GM18498 (cell line): ENCODE data around the gene FBXW7.

Experiments
- ATAC-seq: cut with Tn5 transposase; IDR thresholded peaks from one replicate; pipeline ENCODE4 v1.9.1; 2021; ENCODE audit warnings: mild to moderate bottlenecking, moderate library complexity; ENCODE audit not compliant: unreplicated experiment

FBXW7 gene

DNA sequence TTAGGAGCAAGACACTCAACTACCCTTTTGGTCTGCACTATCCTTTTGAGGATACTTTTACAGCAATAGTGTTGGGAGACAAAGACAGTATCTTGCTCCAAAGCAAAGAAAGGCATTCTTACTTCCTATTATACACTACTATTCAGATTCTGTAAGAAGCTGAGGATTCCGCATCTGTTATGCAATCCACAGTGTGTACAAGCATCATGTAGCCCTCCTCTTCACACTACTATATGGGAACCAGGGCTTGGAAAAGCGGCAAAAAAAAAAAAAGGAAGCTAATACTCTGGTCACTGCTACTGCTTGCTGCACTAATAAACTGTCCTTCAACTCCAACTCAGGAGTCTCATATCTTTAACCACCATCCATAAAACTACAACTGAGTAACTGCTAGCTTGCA is 59.1 kb downstream of the FBXW7 start:
- ATAC-seq: no peak

DNA sequence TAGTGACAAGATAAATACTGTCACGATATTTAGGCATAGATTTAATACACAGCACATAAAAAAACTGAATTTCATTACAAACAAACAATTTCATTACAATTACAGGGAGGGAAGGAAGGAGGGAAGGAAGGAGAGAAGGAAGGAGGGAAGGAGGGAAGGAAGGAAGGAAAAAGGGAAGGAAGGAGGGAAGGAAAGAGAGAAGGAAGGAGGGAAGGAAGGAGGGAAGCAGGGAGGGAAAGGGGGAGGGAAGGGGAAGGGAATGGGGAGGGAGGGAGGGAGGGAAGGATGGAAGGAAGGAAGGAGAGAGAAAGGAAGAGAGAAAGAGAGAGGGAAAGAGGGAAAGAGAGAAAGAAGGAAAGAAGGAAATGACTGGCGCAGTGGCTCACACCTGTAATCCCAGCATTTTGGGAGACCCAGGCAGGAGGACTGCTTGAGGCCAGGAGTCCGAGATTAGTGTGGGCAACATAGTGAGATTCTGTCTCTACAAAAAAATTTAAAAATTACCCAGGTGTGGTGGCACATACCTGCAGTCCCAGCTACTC is 64.6 kb downstream of the FBXW7 start:
- no peak for ATAC-seq

DNA sequence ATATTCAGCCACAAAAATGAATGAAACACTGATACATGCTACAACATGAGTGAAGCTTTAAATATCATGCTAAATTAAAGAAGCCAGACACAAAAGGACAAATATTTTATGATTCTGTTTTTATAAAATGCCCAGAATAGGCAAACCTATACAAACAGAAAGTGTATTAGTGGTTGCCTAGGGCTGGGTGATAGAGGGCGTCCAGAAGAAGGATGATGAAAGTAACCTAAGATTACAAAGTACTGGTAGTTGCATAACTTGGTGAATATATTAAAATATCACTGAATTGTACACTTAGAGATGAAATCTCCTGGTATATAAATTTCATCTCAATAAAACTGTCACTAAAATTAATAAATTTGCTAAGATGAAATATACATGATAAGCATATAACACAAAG is 67.5 kb downstream of the FBXW7 start:
- ATAC-seq: no peak

DNA sequence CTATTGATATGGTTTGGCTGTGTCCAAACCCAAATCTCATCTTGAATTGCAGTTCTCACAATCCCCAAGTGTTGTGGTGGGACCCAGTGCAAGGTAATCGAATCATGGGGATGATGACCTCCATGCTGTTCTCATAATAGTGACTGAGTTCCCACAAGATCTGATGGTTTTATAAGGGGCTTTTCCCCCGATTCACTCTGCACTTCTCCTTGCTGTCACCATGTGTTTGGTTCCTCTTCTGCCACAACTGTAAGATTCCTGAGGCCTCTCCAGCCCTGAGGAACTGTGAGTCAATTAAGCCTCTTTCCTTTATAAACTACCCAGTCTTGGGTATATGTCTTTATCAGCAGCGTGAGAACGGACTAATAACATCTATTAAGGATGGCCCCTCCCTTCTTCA is 68.8 kb downstream of the FBXW7 start:
- ATAC-seq: no peak

DNA sequence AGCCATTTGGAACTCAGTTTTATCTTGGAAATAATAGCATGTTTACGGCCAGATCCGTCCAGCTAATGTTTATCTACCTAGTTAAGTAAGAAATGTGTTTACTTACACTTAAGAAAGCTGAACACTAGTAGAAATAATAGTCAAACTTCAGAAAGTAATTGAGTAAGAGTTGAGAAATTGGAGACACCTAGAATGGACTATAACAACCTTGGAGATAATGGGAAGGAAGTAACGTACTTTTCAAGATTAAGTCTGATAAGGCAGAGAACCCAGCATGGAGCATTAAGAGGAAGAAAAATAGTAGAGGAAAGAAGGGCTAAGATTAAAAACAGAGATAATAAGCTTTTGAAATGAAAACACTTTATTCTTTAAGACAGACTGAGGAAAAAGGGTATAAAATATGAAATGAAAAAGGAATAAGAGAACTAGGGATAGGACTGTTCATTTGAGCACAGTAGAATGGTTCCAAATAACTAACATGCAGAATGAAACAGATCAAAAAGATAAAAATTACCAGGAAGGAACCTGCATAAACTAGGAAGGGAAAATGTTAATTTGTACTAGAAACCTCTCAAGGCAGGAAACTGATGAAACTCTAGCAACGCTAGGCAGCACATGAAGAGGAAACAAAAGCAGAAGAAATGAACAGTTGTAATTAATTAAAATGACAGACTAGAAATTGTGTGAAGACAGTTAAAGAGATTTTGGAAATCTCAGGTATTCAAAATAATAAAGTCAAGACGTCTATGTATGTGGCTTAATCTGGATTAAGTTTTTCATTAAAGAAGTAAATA is 71.7 kb downstream of the FBXW7 start:
- no peak for ATAC-seq

DNA sequence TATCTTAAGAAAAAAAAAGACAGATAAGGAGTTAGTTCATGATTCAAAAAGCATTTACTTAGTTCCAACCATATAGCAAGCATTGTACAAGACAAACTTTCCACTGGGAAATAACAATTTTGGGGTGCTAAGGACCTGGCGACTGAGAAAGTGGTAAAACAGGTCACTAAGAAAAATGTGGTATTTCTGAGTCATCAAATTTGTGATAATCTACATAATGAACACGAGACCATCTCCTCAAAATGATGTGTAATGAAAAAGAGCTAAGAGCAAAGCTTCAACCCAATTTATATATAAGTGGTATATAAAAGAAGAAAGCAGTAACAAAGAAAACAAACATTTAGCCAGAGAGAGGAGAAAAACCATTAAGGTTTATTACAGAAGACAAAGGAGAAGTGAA is 72.3 kb downstream of the FBXW7 start:
- no peak for ATAC-seq

DNA sequence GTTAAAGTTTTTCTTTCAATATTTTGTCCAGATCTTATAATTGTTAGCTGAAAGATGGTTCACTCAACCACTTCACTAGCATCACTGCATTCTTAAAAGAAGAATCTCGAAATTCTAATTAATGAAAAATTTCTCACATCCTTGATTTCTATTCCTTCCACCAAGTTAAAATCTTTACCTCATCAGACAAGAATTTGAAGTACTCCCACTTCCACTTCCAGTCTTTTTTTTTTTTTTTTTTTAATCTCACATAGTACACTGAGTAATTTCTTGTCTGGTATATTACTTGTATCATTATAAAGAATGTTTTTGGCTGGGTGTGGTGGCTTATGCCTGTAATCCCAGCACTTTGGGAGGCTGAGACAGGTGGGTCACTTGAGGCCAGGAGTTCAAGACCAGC is 73.2 kb downstream of the FBXW7 start:
- no peak for ATAC-seq

DNA sequence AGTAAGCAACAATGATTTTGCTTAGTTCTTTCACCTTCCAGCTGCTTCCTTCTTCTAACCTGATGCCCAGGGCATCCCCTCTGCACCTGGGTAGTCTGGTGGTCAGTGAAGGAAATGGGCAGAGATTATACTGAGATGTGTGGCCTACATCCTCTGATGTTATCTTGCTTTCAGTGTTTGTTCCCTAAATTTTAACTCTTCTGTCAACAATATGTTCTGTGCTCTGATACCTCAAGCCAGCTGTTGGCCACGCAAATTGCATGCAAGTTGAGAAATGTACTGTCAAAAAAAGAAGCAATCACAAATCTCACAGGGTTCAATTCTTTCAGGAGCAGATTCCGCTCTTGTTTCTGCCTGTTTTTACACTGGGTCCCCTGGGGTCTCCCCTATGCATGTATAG is 73.8 kb downstream of the FBXW7 start:
- peak; percentile 66 for ATAC-seq

DNA sequence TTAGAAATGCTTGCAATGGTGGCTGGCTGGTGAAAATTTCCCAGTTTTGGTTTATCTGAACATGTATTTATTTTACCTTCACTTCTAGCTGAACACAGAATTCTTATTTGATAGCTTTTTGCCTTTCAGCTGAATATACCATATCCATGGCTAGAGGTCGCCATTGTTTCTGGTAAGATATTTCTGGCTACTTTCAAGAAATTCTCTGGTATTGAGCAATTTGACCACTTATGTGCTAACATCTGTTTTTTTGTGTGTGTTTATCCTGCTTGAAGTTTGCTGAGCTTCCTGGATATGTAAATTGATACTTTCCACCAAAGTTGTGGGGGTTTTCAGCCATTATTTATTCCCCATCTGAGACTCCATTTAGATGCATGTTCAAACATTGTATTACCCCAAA is 75.4 kb downstream of the FBXW7 start:
- ATAC-seq: no peak

DNA sequence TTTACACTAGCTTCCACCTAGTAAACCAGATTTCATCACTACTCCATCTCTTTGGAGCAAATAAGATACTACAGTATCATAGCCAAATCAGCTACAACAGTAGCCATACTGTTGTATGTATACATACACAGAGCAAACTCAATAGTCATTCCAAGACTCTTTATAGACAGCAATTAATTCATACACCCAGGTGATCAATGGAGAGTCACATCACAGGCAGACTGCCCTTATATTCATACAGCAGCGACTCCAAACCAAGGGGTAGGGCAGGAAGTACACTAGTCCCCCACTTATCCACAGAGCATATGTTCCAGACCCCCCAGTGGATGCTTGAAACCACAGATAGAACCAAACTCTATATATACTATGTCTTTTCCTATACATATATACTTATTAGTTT is 76.6 kb downstream of the FBXW7 start:
- ATAC-seq: peak; percentile 17

DNA sequence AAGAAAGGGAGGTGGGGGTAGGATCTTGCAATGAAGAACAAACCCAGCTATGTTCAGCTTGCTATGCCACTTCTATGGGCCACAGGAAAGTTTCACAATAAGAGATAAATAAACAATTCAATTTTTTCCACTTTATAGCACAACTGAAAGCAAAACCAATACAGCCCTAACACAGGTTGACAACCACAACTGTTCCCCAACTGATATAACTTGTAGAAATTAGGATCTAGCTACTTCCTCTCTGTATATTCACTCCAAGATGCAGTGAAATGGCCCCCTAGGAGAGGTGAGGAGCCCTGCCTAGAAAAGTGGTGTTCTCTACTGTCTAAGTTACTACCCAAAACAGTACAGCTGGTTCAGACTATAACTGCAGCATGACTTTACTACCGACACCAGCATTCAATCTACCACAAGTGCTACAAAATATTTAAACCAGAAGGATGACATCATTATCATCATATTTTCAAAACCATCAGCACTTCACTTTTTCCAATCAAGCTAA is 77.0 kb downstream of the FBXW7 start:
- ATAC-seq: peak; percentile 45

DNA sequence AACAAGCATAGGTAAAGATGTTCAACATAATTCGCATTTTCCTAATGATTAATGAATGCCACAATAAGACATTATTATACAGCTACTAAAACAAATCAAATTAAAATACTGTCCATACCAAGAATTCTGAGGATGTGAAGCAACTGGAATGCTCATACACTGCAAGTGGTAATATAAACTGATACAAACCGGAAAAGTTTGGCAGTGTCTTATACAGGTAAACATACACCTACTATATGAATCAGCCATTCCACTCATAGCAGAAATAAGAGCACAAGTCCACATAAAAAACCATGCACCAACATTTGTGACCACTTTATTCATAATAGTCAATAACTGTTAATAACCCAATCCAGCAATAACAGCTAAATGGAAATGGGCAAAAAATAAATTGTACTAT is 79.3 kb downstream of the FBXW7 start:
- no peak for ATAC-seq

DNA sequence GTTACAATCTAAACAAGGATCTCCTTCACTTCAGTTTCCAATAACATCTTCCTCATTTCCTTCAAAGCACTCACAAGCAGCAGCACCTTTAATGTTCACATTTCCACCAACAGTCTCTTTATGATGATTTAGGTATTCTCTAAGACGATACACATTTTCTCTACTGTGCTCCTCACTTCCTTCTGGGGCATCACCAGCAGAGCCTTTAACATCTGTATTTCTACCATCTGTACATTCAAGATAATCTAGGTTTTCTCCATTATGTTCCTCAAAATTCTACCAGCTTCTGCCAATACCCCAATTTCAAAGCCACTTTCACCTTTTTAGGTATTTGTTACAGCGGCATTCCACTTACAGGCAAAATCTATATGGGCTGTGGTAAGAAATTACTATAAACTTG is 80.6 kb downstream of the FBXW7 start:
- no peak for ATAC-seq

DNA sequence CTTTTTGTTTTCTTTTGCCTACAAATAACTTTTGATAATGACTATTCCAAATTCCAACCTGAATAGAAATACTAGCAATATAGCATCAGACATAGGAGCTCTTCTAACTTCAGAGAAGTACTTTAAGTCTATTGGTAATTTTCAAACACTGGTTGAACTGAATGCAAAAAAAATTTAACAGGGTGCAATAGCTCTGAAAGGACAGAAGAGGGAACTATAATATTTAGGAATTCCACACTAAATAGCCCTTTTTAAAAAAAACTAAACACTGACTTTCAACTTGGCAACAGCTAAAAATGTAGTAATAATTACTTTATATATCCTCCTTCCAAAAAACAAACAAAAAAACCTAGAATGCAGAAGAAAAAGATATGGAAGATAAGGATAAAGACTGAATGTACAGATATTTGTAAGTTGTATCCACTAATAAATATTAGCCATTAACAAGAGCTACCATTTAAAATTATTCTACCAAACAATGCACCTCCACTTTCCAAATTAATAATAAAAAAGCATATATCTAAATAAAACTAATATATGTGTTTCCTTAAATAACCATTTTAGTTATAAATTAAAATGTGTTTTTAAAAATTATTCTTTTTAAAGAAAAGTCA is 81.4 kb downstream of the FBXW7 start:
- no peak for ATAC-seq

DNA sequence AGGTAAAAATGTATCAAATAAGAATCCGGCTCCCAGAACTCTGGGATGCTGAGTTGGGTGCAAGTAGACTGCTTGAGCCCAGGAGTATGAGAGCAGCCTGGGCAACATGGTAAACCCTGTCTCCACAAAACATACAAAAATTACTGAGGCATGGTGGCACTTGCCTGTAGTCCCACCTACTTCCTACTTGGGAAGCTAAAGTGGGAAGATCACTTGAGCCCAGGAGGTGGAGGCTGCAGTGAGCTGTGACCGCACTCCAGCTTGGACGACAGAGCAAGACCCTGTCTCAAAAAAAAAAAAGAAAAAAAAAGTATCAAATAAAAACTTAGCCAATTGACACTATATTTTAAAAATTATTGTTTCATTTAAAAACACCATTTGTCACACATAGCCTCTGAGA is 84.4 kb downstream of the FBXW7 start:
- no peak for ATAC-seq

DNA sequence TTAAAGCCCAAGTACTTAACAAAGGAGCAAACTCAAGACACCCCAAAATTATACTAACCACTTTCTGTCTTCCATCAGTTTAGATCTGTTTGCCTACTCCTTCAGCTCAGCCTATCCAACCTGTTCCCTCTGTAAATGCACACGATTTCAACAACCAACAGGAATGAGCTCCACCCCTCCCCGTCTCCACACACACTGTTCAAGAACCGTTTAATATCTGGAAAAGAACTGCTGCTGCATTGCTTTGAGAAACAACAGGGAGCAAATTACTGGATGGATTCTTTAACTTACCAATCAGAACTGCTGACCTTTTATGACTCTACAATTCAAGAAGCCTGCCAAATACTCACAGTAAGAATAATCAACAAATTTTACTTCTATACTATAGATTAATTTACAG is 87.0 kb downstream of the FBXW7 start:
- ATAC-seq: no peak

DNA sequence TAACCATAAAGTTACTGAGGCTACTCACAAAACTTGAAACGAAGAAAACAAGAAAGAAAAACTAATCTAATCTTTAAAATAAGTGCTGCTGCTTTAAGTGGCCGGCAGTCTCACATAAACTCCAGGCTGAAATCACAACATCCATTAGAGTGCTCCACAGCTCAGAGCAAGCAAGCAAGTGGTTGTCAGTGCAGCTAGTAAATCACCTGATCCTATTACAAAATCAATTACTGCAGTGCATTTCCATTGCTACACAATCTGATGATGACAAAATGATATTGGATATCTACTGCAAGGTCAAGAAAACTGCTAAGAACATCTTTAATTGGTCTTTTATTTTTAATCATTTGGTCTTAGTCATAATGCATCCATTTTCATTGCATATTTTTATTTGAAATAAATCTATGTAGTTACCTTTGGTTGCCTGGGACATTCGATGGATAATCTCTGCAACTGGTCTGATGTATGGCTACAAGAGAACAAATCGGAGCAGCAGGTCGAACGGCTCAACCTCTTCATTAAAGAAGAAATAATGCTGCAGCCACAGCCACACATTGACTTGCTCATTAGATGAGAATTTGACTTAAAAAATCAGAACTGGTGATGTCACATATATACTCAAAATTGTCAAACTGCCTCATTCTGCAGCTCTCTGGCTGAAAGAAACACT is 87.7 kb downstream of the FBXW7 start:
- no peak for ATAC-seq

DNA sequence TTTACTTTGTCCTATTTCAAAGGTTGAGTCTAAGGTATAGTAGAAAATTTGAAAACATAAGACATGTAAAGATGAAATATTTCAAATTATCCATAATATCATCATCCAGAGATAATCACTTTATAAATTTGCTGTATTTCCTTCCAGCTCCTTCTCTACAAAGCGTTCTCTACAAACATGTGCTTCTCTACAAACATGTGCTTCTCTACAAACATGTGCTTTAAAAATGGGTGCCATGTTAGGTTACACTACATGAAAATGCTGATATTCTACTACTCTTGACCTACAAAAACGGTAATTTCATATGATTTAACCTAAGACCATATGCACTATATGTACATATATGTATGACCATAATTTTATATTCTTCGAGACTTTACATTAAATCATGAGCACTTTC is 92.0 kb downstream of the FBXW7 start:
- no peak for ATAC-seq

DNA sequence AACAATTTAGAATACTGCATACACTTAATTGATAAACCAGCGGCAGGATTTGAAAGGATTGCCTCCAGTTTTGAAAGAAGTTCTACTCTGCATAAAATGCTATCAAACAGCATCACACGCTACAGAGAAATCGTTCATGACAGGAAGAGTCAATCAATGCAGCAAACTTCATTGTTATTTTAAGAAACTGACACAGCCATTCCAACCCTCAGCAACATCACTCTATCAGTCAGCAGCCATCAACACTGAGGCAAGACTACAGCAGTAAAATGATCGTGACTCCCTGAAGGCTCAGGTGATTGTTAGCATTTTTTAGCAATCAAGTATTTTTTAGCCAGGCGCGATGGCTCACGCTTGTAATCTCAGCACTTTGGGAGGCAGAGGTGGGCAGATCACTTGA is 98.3 kb downstream of the FBXW7 start:
- ATAC-seq: no peak

DNA sequence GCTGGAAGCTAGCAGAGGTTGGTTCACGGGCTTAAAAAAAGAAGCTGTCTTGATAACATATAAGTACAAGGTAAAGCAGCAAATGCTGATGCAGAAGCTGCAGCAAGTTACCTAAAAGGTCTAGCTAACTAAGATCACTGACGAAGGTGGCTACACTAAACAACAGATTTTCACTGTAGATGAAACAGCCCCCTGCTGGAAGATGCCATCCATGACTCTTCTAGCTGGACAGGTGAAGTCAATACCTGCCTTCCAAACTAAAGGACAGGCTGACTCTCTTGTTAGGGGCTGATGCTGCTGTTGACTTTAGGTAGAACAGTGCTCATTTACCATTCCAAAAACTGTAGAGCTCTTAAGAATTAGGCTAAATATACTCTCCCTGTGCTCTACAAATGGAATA is 99.5 kb downstream of the FBXW7 start:
- no peak for ATAC-seq

DNA sequence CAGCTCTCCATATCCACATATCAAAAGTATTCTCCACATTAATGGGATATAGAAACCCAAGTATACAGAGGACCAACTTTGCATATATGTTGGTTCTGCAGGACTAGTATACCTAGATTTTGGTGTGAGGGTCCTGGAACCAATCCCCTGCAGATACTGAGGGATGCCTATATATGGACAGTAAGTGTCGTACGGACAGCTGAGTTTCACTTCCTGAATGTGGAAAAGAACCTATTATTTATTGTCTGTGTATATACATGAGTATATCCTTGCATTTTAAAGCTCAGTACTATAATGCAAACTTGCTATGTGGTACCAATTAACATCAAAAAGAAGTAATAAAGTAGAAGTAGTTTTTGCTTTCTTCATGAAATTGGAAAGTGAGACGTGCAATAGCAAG is 101.9 kb downstream of the FBXW7 start:
- no peak for ATAC-seq

DNA sequence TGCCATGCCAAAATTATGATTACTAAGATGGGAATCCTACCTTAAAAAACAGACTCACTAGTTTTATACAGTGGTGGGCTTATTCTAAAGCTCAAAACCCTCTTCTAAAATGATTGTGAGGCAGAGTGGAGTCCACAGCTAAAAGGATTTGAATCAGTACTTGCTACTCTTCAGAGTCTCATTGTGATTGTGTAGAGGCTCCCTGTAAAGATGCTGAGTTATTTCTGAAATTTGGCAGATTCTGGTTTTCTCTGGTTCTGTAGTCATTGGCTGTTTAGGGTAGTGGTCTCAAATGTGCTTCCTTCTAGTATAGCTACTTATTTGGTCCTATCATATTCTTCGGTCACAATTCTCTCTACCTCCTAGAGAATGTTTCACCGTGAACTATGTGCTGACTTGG is 104.1 kb downstream of the FBXW7 start:
- no peak for ATAC-seq
